ENCODE data around the gene PGBD1.

DNA sequence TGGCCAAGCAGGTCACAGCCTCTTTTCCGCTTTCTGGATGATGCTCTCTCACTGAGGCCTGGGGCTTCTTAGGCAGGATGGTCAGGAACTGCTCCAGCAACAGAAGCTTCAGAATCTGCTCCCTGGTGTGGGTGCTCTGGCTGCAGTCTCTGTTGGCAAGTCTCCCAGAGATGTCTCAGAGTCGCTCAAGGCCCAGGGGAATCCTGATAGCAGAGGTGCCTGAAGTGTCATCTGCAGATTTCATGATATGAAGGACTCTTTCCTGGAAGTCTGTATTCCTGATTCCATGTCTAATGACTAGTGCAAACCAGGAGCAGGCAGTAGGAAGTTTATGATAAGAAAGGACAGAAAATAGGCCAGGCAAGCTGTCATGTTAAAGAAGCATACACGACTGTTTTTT is 34.3 kb downstream of the PGBD1 start:
- no peak for TF ChIP-seq POLR2AphosphoS5 (IDR thresholded peaks at IDR 0.05)
- TF ChIP-seq, protein P1, sequence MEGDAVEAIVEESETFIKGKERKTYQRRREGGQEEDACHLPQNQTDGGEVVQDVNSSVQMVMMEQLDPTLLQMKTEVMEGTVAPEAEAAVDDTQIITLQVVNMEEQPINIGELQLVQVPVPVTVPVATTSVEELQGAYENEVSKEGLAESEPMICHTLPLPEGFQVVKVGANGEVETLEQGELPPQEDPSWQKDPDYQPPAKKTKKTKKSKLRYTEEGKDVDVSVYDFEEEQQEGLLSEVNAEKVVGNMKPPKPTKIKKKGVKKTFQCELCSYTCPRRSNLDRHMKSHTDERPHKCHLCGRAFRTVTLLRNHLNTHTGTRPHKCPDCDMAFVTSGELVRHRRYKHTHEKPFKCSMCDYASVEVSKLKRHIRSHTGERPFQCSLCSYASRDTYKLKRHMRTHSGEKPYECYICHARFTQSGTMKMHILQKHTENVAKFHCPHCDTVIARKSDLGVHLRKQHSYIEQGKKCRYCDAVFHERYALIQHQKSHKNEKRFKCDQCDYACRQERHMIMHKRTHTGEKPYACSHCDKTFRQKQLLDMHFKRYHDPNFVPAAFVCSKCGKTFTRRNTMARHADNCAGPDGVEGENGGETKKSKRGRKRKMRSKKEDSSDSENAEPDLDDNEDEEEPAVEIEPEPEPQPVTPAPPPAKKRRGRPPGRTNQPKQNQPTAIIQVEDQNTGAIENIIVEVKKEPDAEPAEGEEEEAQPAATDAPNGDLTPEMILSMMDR (IDR thresholded peaks at IDR 0.05): no peak

Data from sigmoid colon (tissue), 4 donors.